Endothelial cell of umbilical vein (primary cell): ENCODE results near the gene HDAC7. TPM values are rescaled to one million over a fixed set of nuclear protein-coding genes. Genes with fewer than 3 reads are reported as not detected.

Experiments used
- BruUV-seq: library from RNA; stranded (reverse); fragments of 400-500 nt; replicated peaks from 2 replicates; lab custom pipeline; 2021; lab: Mats Ljungman, UMichigan
- CTCF ChIA-PET: fragments of 300-600, 350-600 bp; sonication (Branson Sonifier 250); formaldehyde crosslinking; loops from one replicate; lab custom pipeline; 2021; ENCODE audit warnings: antibody characterized with exemption, inconsistent platforms; lab: Charles Lee
- POLR2A ChIA-PET: fragments of 300-600, 350-600 bp; sonication (Branson Sonifier 250); formaldehyde crosslinking; loops from one replicate; lab custom pipeline; 2021; ENCODE audit warnings: antibody characterized with exemption, inconsistent platforms; lab: Charles Lee
- DNase-seq: peaks from one replicate; pipeline ENCODE4 v3.0.0-alpha.2; 2011; ENCODE audit warnings: low read depth, low spot score
- FAIRE-seq: peaks from 2 replicates; lab custom pipeline; 2011; peaks lifted over from hg19 to GRCh38; lab: Jason Lieb, UNC
- H2AFZ ChIP-seq: 2 replicates; pipeline ENCODE4 v1.6.0; 2012; ENCODE audit warnings: low read depth, low read length, control low read depth, inconsistent platforms
- H3K27ac ChIP-seq: 2 replicates; pipeline ENCODE4 v1.5.1; 2011; ENCODE audit warnings: low read depth, mild to moderate bottlenecking, control low read depth, low read length, moderate library complexity; ENCODE audit not compliant: insufficient read depth
- H3K27me3 ChIP-seq, 2 experiments: 2 replicates each; pipeline versions ENCODE4 v1.6.0 to v1.6.1; 2011; ENCODE audit warnings: low read length in 2 of 2, mixed read lengths in 1 of 2; ENCODE audit not compliant: control insufficient read depth in 2 of 2, insufficient read depth in 2 of 2
- H3K36me3 ChIP-seq, 2 experiments: 2 replicates in 1 of 2; 3 replicates in 1 of 2; pipeline ENCODE4 v1.5.1; 2011; ENCODE audit warnings: low read length in 2 of 2, mild to moderate bottlenecking in 1 of 2, moderate library complexity in 1 of 2; ENCODE audit not compliant: control insufficient read depth in 2 of 2, insufficient read depth in 2 of 2; ENCODE audit errors: extremely low read depth in 1 of 2
- H3K4me1 ChIP-seq: 3 replicates; pipeline ENCODE4 v1.5.1; 2011; ENCODE audit warnings: mild to moderate bottlenecking, low read length; ENCODE audit not compliant: control insufficient read depth, insufficient read depth; ENCODE audit errors: extremely low read depth
- H3K4me2 ChIP-seq: 2 replicates; pipeline ENCODE4 v1.6.1; 2011; ENCODE audit warnings: low read length, control low read depth, mixed read lengths; ENCODE audit not compliant: insufficient read depth
- H3K4me3 ChIP-seq, 3 experiments: fragments of 200-600 bp in 1 of 3; sonication (generic), shearing (Covaris generic) in 1 of 3; replicated peaks in 1 of 3; 2 replicates each; pipeline ENCODE4 v1.5.1; 2011 to 2016; ENCODE audit warnings: control low read depth in 3 of 3, low read length in 3 of 3, mild to moderate bottlenecking in 2 of 3, inconsistent platforms in 1 of 3, low read depth in 1 of 3, moderate library complexity in 1 of 3; ENCODE audit not compliant: insufficient read depth in 1 of 3
- H3K79me2 ChIP-seq: 2 replicates; pipeline ENCODE4 v1.6.0; 2012; ENCODE audit warnings: low read length, inconsistent platforms; ENCODE audit not compliant: control insufficient read depth, insufficient read depth
- H3K9ac ChIP-seq: replicated peaks from 2 replicates; pipeline ENCODE3; 2011; ENCODE audit warnings: low read length, control low read depth; ENCODE audit not compliant: insufficient read depth; ENCODE audit errors: extremely low read depth
- H3K9me1 ChIP-seq: replicated peaks from 3 replicates; pipeline ENCODE4 v1.6.0; 2011; ENCODE audit warnings: mild to moderate bottlenecking, low read length; ENCODE audit not compliant: control insufficient read depth, insufficient read depth; ENCODE audit errors: extremely low read depth
- H3K9me3 ChIP-seq: replicated peaks from 2 replicates; pipeline ENCODE4 v1.5.1; 2012; ENCODE audit warnings: low read length, inconsistent platforms; ENCODE audit not compliant: control insufficient read depth, insufficient read depth
- H4K20me1 ChIP-seq: replicated peaks from 2 replicates; pipeline ENCODE3; 2011; ENCODE audit warnings: mild to moderate bottlenecking, low read length; ENCODE audit not compliant: control insufficient read depth, insufficient read depth; ENCODE audit errors: extremely low read depth
- CTCF ChIP-seq, 2 donors: IDR thresholded peaks; 1 replicate in 1 of 2; 2 replicates in 1 of 2; pipeline ENCODE4 v1.5.1; 2011; ENCODE audit warnings: low read length in 2 of 2, mild to moderate bottlenecking in 2 of 2, moderate library complexity in 2 of 2, control low read depth in 1 of 2, inconsistent platforms in 1 of 2, low read depth in 1 of 2; ENCODE audit not compliant: insufficient read depth in 1 of 2; ENCODE audit errors: extremely low read depth in 1 of 2
- EZH2 ChIP-seq: IDR thresholded peaks from 2 replicates; pipeline ENCODE4 v1.6.1; 2012; ENCODE audit warnings: borderline replicate concordance, low read depth, mild to moderate bottlenecking, moderate library complexity, low read length, inconsistent platforms; ENCODE audit not compliant: severe bottlenecking
- FOS ChIP-seq: IDR thresholded peaks from 2 replicates; pipeline ENCODE4 v1.6.1; 2011; ENCODE audit warnings: mild to moderate bottlenecking, low read length, moderate library complexity, borderline replicate concordance; ENCODE audit not compliant: insufficient read depth
- GATA2 ChIP-seq: IDR thresholded peaks from 2 replicates; pipeline ENCODE4 v1.7.0; 2011; ENCODE audit warnings: low read depth, mild to moderate bottlenecking, moderate library complexity, mixed read lengths, low read length; ENCODE audit not compliant: insufficient read length, insufficient read depth
- JUN ChIP-seq: IDR thresholded peaks from 2 replicates; pipeline ENCODE4 v1.6.1; 2011; ENCODE audit warnings: borderline replicate concordance, low read depth; ENCODE audit not compliant: insufficient read length, insufficient read depth
- MAX ChIP-seq: IDR thresholded peaks from 2 replicates; pipeline ENCODE4 v1.6.1; 2011; ENCODE audit not compliant: insufficient read depth, insufficient read length
- MYC ChIP-seq: IDR thresholded peaks from one replicate; pipeline ENCODE4 v1.6.1; 2011; ENCODE audit warnings: mild to moderate bottlenecking, low read depth, low read length
- POLR2A ChIP-seq: IDR thresholded peaks from 2 replicates; pipeline ENCODE4 v1.6.1; 2012; ENCODE audit warnings: low read depth, mild to moderate bottlenecking, control low read depth, low read length
- dilution Hi-C: fragments of 300-500 bp; cut with MboI; formaldehyde crosslinking; loops from one replicate; pipeline ENCODE4 v1.15.0; 2019; ENCODE audit warnings: low sequenced_read_pairs; ENCODE audit not compliant: extremely low pct_ligation_motif_present
- intact Hi-C: fragments of 100-400 bp; cut with micrococcal nuclease; formaldehyde crosslinking; loops from one replicate; pipeline ENCODE4 v1.10.0; 2022
- polyA plus RNA-seq, 4 experiments: library from polyadenylated mRNA; depleted of rRNA in 3 of 4; stranded (reverse) in 3 of 4; unstranded in 1 of 4; fragments of >200 nt; gene quantifications; 2 replicates each; pipeline versions ENCODE4 v1.2.1 to v1.2.3, GENCODE V29; 2011 to 2012; ENCODE audit warnings: missing spikeins in 1 of 4
- total RNA-seq: library from RNA; stranded (reverse); gene quantifications from 2 replicates; pipeline ENCODE4 v1.2.3, GENCODE V29; 2021

HDAC7 gene
- total and polyA plus RNA-seq, 2 donors (not counting 3 experiments of a cell fraction or from before 2014, with no cell fraction given), result 119 to 249 TPM

GRCh38 chr12:47768323-47768811 is 51.3 kb downstream of the HDAC7 start:
- POLR2A ChIA-PET, result no interaction called here
- no peak overlapping the region for H3K4me2 ChIP-seq
- H3K27ac ChIP-seq, result no peak overlapping the region
- H2AFZ ChIP-seq, result no peak overlapping the region
- H3K36me3 ChIP-seq, result no peaks in the 10 kb centered on the region
- peaks cover 12% of the 10 kb centered on the region for H3K4me1 ChIP-seq
- no peaks in the 10 kb centered on the region for H3K9me1 ChIP-seq
- dilution Hi-C loops, result no loop called here
- no peaks in the 10 kb centered on the region for H3K27me3 ChIP-seq
- intact Hi-C loops, result no loop called here
- no peaks in the 10 kb centered on the region for H3K79me2 ChIP-seq
- FAIRE-seq, result no peak
- H3K9me3 ChIP-seq, result no peaks in the 10 kb centered on the region
- CTCF ChIA-PET, result interaction anchor here (0.8 to 10.1 kb wide), 15 partner anchors 9 to 181 kb away, joined by 3 to 385 read pairs (median 7); partner anchors contain the start of genes ENDOU, RAPGEF3 and RPAP3
- no peak overlapping the region for H3K9ac ChIP-seq
- BruUV-seq, result no TSS peak
- H4K20me1 ChIP-seq, result no peaks in the 10 kb centered on the region
- no peak for DNase-seq
- no peak overlapping the region for H3K4me3 ChIP-seq
- TF ChIP-seq EZH2 (no peak), FOS (no peak), GATA2 (no peak), JUN (no peak), MYC (no peak), POLR2A (no peak), MAX (no peak)

DNA sequence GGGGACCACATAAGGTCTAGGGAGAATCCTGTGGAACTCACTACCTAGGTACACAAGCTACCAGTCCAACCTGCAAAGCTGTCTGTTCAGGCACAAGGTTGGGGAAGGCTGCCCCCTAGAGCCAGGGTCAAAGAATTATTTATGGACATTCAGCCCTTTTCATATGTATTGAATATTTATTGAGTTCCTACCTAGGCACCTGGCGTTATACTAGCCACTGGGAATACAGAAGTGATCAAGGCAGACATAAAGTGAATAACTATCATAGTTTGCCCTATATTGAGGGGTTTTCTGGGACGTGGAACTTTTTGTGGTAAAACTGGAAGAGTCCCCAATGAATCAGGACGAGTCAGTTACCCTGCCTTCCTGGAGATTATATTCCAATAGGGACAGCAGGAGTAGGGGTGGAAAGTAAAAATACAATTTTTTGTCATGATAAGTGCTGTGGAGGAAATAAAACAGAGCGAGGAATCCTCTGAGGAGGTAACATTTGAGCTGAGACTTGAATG is 52.4 kb downstream of the HDAC7 start:
- ChIA-PET POLR2A (interaction anchor here (0.6 kb wide), 1 partner anchor 25 kb away, joined by 3 read pairs; no protein-coding TSS in a partner anchor), CTCF (interaction anchor here (0.7 to 10.1 kb wide), 27 partner anchors 11 to 390 kb away, joined by 3 to 385 read pairs (median 5); partner anchors contain the start of genes ASB8, ENDOU, RAPGEF3 and RPAP3)
- Histone ChIP-seq H4K20me1 (no peaks in the 10 kb centered on the region), H3K27me3 (no peaks in the 10 kb centered on the region), H2AFZ (no peak overlapping the region), H3K36me3 (no peaks in the 10 kb centered on the region), H3K79me2 (no peaks in the 10 kb centered on the region), H3K27ac (no peak overlapping the region), H3K9ac (no peak overlapping the region), H3K4me3 (no peak overlapping the region), H3K4me1 (peaks cover 6% of the 10 kb centered on the region), H3K9me1 (no peaks in the 10 kb centered on the region), H3K9me3 (no peaks in the 10 kb centered on the region), H3K4me2 (no peak overlapping the region)
- no TSS peak for BruUV-seq
- dilution Hi-C loops, result no loop called here
- peak; percentile 66 for DNase-seq
- peak; percentile 75 for FAIRE-seq
- TF ChIP-seq GATA2 (no peak), CTCF (IDR thresholded peaks at IDR 0.05; ENCODE audit: extremely low read depth in 1 of 2, insufficient read depth in 1 of 2, low read depth in 1 of 2, low read length in 2 of 2) (peak; percentile 64 to 66)
- intact Hi-C loops, result loop anchor here (1.0 kb wide), 2 partner anchors 25 to 52 kb away; no protein-coding TSS in a partner anchor
